ENCODE measurements around the gene MYL2.

The MYL2 gene

DNA sequence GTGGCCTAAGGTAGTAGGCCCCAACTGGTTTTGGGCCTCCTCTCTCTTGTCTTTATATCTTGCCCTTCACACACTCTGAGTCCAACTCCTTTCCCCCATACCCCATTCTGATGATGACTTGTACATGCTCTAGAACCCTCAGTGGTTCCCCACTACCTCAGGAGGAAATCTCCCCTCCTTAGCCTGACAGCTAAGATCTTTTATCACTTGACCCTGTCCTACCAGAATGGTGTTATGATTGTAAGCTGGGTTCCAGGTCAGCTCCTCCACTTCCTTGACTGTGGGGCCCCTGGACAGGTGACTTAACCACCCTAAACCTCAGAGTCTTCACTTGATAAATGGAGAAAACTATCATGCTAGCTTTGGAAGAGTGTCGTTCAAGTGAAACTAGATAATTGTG lies 9.4 kb upstream of the MYL2 start:
- no peak for DNase-seq

DNA sequence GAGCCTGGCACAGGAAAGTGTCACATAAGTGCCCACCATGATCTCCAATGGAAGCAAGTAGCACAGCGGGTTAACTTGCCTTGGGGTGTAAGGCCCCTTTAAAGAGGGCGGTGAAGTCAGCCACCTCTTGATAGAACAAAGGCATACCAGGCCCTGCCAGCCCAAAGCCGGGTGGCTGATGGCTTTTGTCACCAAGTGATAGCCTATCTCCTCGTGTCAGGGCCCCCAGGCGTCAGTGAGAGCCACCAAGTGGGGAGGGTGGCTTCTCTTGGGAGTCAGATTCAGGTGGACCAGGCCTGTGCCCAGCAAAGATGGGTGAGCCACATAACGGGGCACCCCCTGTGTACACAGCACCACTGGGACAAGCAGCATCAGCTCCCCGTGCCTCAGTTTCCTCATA lies 8.3 kb upstream of the MYL2 start:
- DNase-seq: no peak

DNA sequence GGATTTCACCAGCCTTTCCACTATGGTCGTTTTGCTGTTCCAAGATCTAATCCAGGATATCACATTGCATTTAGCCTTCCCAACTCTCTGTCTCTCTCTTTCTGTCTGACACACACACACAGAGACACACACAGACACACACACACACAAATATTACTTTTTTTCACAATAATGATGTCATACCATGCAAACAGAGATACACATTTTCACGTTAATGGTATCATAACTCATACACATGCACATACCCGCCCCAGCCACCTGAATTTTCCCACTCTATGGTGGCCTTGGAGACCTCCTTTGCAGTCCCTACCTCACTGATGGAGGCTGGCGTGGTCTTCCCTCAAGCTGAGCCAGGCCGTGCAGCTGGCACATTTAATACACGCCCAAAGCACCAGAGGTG lies 7.2 kb upstream of the MYL2 start:
- DNase-seq: no peak

DNA sequence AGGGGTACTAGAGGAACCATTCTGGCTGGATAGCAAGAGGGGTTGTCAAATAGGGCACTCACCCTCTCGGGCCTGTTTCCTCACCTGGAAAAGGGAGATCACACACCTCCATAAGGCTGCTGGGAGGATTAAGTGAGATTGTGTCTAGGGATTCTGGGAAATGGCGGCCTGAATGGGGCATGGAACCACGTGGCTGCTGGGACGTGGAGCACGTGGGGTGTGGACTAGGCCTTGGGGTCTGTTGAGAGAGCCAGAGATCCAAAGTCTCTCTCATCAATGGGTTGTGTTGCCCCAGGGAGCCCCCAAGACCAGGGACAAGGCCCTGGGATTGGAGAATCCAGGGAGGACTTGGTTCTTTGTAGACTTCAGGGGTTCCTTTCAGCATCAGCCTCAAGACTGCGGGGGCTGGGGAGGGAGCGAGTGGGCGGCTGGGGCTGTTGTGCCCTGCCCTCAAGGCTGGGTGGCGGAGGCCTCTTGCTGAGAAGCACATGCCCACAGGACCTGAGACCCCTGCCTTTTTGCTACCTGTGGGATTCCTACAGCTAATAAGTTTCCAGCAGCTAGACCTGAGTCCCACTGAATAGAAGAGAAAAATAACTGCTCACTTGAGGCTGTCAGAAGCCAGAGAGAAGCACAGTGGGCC lies 3.4 kb upstream of the MYL2 start:
- no peak for DNase-seq

DNA sequence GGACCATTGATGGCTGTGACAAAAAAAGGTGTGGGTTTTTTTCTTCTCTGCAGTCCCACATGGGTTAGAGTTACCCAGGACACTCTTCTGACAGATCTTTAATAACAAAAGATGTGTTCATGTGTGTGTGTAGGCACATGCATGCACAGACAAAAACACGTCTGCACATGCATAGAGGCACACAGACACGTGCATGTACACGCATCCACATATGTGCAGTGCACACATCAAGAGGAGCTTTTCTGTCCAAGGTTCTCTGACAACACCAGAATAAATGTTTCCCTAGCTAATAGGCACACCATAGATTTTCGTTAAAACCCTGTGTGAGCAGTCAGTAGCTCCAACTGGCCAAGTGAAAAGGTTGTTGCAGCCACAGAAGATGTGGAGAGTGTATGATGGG lies 2.8 kb upstream of the MYL2 start:
- no peak for DNase-seq

DNA sequence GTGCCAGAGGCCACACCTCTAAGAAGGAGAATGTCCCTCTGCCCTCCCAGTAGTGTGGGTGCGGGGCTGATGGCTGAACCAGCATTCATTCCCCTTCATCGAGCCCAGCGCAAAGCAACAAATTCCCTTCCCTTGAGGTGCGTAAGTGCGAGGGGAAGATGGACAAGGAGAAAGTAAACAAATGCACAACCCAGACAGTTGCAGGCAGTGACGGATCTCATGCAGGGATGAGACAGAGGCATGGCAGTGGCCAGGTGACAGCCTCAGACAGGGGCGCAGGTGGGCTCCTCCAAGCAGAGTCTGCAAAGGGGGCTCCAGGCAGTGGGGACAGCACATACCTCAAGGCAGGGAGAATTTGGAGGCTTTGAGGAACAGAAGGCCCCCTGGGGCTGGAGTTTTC lies 2.3 kb upstream of the MYL2 start:
- DNase-seq: no peak

DNA sequence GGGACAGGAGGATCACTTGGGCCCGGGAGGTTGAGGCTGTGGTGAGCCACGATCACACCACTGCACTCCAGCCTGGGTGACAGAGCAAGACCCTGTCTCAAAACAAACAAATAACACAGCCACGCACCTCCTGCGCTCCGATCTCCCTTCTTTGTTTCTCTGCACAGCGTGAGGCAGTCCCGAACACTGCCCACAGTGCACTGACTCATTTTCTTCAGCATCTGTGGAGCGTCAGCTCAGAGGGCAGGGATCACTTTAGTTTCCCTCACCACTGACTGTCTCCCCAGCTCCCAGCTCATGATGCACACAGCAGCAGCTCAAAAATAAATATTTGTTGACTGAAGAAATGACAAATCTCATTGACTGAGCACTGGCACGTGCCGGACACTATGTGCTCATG lies 883 bp upstream of the MYL2 start:
- DNase-seq: no peak

DNA sequence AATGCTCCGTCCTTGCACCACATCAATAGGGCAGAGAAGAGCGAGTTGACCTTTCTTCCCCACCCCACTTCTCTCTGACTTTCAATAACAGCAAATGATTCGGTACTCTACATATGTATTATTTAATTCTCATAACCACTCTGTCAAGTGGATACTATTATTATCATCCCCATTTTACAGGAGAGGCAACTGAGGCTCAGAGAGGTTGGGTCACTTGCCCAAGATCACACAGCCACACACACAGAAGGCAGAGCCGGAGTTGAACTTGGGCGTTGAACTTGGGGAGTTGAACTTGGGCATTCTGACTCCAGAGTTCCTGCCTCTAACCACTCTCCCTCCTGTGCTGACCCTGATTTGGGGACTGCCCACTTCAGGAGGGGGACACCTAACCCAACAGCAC lies 659 bp downstream of the MYL2 start:
- no peak for DNase-seq

DNA sequence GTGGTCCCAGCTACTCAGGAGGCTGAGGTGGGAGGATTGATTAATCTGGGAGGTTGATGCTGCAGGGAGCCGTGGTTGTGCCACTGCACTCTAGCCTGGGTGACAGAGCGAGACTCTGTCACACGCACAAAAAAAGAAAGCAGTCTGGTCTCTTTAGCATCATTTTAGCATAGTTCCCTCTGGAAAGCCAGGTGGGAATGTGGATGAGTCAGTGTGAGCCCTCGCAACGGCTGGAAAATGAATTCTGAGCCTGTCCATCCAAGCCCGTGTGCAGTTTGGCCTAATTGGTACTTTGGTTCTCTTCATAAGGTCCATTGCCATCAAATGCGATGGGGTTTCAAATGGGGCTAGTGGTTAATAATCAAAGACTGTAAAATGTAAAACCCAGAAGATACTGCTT lies 2.4 kb downstream of the MYL2 start:
- no peak for DNase-seq

DNA sequence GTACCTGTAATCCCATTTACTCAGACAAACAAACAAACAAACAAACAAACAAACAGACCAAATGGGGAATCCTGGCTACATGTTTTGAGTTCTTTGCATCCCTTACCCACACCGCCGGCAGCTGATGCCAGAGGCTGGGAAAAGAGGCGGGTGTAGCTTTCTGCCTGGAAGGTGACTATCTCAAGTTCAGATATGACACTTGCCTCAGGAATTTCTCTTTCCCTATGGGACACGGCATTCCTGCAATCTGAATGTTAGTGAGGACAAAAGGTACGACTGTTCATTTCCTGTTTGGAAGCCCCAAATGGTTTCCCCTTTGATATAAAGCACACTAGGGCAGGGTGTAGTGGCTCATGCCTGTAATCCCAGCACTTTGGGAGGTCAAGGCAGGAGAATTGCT lies 2.9 kb downstream of the MYL2 start:
- DNase-seq: no peak

DNA sequence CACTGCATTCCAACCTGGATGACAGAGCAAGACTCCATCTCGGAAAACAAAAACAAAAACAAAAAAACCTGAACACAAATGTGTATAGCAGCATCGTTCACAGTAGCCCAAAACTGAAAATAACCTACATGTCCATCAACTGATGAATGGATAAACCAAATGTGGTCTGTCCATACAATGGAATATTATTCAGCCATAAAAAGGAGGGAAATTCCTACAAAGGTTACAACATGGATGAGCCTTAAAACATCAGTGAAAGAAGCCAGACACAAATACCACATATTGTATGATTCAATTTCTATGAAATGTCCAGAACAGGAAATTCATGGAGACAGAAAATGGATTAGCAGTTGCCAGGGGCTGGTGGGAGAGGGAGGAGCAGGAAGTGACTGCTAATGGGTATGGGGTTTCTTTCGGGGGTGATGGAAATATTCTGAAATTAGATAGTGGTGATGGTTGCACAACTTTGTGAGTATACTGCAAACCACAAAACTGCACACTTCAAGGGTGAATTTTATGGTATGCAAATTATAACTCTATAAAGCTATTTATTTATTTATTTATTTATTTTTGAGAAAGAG lies 4.0 kb downstream of the MYL2 start:
- DNase-seq: no peak

DNA sequence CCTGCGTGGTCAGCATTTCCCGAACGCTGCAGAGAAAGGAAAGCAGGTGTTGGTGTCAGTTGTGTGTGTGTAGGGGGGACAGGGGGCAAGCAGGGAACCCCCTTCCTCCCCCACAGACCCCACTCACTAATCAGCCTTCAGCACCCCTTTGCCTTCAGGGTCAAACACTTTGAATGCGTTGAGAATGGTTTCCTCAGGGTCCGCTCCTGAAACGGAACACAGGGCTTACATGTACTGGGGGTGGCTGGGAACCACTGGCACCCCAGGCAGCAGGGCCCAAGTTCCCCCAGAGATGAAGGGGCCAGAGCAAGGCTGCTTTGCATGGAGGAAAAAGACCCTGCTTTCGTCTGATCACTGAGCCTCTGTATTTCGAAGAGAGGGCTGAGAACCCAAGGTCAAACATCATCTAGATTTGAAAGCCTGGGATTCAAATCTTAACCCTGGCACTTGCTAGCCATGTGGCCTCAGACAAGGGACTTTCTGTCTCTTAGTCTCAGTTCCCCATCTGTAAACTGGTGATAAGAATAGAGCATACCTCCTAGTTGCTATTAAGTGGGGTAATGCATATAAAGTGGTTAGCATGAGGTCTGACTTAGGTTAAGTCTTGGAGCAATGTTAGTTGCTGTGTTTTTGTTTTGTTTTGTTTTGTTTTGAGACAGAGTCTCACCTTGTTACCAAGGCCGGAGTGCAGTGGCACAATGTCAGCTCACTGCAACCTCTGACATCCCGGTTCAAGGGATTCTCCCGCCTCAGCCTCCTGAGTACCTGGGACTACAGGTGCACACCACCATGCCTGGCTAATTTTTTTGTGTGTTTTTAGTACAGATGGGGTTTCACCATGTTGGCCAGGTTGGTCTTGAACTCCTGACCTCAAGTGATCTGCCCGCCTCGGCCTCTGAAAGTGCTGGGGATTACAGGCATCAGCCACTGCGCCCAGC lies 7.0 kb downstream of the MYL2 start:
- DNase-seq: no peak

DNA sequence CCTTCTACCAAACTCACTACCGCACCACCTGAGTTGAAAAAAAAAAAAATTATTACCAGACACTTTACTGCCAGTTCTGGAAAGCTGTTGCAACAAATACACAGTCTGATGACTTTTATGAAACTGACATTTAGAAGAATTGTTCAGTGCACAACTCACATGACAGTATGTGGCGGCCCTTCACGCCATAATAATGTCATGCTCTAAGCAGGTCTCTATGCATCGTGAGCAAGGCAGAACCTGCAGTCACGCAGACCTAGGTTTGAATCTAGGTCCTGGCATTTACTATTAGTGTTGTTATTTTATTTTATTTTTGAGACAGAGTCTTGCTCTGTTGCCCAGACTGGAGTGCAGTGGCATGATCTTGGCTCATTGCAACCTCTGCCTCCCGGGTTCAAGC lies 8.1 kb downstream of the MYL2 start:
- DNase-seq: no peak

DNA sequence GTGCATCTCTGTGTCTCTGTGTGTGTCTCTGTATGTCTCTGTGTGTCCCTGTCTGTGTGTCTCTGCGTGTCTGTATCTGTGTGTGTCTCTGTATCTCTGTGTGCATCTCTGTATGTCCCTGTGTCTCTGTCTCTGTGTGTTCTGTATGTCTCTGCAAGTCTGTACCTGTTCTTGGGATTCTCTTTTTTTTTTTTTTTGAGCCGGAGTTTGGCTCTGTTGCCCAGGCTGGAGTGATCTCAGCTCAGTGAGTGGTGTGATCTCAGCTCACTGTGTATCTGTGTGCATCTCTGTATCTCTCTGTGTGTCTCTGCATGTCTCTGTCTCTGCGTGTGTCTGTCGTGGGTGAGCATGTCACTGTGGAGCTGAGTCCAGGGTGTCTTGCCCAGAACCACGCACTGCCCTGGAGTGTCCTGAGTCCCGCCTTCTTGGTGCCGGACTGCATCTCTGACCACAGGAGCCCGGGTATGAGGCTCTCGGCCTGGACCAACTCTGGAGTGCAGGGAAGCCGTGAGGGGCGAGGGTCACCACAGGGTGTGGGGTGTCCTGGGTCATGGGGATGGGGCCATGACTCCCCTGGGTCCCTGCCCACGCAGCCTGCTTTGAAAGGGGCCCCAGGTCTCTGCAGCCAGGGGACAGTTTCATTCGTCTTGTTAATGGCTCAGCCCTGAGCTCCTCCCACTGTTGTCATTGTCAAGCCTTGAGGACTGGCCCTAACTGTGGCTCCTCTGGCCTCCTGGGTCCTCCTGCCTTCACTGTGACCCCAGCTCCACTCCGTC lies 11.8 kb downstream of the MYL2 start:
- DNase-seq: no peak

DNA sequence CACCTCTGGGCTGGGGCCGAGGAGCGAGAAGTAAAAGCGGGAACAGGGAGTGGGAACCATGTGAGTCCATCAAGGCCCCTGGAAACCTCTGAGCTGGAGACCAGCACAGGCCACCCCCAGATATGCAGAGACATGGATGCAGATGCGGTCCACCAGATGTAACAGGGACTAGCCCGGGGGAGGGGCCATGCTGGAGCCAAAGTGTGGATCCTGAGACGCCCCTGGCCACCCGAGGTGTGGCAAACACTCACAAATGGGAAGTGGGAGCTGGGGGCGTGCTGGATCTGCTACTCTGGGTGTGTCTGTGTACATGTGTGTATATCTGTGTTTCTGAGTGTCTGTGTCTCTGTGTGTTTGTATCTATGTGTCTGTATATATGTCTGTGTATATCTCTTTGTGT lies 12.8 kb downstream of the MYL2 start:
- DNase-seq: no peak

DNA sequence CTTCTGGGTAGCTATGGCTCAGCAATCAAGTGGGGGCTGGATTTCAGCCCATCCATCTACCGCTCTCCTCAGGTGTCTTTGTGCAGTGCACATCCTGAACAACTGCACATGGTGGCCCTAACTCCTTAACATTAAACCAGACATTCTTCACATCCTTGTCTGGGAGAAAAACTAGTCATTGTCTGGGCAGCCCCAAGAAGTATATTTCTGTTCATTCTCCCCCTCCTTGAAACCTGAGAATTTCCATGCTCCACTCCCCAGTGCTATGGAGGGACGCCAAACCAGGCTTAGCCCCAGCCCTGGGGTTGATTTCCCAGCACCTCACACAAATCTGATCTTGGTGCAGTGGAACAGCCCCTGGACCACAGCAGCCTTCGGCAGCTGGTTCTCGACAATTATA lies 13.4 kb downstream of the MYL2 start:
- DNase-seq: no peak

DNA sequence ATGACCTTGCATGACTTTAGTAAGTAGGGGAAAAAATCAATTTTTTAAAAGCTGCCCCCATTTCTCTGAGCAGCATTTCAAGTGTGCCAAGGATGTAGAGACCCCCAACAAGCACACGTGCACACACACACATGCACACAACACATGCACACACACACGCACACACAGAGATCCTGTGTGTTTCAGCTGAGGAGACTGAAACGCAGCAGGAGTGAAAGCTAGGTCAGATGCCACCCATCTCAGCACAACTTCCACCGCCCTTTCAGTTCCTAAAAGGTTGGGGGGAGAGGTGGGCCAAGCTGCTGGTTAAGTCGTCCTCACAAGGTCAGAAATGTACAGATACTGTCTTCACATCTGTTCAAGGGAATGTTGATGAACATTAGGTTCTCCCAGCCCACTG lies 13.9 kb downstream of the MYL2 start:
- DNase-seq: no peak

DNA sequence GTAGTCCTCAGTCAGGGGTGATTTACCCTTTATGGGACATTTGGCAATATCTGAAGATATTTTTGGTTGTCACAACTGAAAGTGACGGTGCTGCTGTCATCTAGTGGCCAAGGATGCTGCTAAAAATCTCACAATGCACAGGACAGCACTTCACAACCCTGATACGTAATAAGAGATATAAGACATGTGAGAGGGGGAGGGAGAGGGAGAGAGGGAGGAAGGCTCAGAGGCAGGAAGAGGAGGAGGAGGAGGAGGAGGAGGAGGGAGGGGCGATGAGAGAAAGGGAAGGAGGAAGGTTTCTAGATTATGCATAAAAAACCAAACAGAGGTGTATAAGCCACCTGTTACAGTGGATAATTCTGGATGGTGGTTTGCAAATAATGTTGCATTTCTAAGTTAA lies 14.3 kb downstream of the MYL2 start:
- DNase-seq: no peak

DNA sequence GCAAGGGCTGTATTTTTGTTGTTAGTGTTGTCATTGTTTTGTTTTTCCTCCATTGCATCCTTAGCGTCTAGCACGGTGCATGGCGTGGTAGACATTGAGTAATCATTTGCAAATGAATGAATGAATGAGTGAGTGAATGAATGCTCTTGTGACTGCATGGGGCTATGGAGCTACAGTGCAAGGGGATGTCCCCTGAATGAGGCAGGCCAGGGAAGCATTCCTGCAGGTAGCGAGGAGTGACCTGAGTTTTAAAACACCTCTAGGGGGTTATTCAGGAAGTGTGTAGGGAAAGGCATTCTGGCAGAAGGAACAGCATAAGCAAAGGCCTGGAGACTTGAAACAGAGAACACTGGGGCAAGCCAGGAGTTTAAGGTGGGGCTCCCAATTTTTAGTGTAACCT lies 16.9 kb downstream of the MYL2 start:
- no peak for DNase-seq

DNA sequence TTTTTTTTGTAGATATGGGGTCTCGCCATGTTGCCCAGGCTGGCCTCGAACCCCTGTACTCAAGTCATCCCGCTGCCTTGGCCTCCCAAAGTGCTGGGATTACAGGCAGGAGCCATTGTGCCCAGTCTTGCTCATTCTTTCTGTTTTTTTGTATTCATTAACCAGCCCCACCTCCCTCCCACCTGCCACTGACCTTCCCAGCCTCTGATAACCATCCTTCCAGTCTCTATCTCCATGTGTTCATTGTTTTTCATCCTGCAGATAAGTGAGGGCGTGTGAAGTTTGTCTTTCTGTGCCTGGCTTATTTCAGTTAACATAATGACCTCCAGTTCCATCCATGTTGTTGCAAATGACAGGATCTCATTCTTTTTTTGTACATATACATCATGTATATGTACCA lies 19.0 kb downstream of the MYL2 start:
- no peak for DNase-seq

DNA sequence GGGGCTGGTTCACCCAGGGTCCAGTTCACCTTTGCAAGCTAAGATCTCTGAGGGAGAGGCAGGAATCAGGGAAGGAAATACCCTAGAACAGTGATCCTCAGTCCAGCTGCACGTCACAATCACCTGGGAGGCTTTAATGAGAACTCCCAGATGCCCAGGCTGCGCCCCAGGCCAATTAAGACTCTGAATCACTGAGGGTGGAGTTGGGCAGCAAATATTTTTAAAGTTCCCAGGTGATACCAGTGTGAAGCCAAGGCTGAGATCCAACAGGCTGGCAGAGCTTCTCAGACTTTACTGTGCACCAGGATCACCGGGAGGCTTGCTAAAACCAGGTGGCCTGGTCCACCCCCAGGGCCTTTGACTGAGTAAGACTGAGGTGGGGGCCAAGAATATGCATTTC lies 23.8 kb downstream of the MYL2 start:
- no peak for DNase-seq

DNA sequence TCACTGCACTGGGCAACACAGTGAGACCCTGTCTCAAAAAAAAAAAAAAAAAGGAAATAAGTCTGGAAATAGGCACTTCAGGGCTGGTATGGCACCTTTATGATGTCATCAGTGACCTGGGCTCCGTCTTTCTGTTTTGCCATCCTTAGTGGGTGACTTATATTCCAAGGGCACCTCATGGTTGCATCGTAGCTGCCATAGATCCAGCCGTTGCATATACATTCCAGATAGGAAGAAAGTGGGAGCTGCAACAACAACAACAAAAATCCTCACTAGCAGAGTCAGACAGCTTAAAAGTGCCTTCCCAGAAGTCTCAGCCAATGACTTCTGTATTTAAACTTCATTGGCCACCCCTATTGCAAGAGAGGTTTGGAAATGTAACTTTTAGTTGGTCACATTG lies 26.4 kb downstream of the MYL2 start:
- DNase-seq: no peak

DNA sequence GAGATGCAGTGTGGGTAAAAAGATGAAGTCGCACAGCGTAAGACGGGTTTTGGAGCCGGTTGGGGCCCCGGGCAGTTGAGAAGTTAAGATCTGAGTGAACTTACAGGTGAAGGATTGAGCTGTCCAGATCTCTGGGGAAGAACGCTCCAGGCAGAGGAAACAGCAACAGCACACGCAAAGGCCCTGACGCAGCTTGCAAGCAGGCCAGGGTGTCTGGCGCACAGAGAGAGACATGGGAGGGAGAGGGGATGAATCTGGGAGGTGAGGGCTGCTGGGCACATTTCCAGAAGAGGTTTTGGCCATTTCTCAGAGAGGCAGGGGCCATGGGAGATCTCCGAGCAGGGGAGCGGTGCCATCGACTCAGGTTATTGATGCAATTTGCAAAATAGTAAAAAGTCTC lies 31.0 kb downstream of the MYL2 start:
- DNase-seq: no peak
